ENCODE results near the gene LSM10.

- TF ChIP-seq POLR2AphosphoS5 (IDR thresholded peaks at IDR 0.05) = no peak
- TF ChIP-seq CTCF (IDR thresholded peaks at IDR 0.05) = no peak
- no peak for TF ChIP-seq POLR2A (IDR thresholded peaks at IDR 0.05)
These were observed 678 bp downstream of the LSM10 start for GRCh38 chr1:36397083-36397377.

Data from suprapubic skin (tissue), 4 donors.